HG03066 (cell line): Measurements from ENCODE around the gene ZNF230.

Source experiments
- ATAC-seq: cut with Tn5 transposase; IDR thresholded peaks from one replicate; pipeline ENCODE4 v1.9.1; 2021; ENCODE audit warnings: low read depth; ENCODE audit not compliant: unreplicated experiment

ZNF230 gene

GRCh38 chr19:44032001-44032610 lies 29.3 kb downstream of the ZNF230 start:
- no peak for ATAC-seq

- no peak for ATAC-seq
Measured at GRCh38 chr19:44042147-44042546, 39.4 kb downstream of the ZNF230 start.

DNA sequence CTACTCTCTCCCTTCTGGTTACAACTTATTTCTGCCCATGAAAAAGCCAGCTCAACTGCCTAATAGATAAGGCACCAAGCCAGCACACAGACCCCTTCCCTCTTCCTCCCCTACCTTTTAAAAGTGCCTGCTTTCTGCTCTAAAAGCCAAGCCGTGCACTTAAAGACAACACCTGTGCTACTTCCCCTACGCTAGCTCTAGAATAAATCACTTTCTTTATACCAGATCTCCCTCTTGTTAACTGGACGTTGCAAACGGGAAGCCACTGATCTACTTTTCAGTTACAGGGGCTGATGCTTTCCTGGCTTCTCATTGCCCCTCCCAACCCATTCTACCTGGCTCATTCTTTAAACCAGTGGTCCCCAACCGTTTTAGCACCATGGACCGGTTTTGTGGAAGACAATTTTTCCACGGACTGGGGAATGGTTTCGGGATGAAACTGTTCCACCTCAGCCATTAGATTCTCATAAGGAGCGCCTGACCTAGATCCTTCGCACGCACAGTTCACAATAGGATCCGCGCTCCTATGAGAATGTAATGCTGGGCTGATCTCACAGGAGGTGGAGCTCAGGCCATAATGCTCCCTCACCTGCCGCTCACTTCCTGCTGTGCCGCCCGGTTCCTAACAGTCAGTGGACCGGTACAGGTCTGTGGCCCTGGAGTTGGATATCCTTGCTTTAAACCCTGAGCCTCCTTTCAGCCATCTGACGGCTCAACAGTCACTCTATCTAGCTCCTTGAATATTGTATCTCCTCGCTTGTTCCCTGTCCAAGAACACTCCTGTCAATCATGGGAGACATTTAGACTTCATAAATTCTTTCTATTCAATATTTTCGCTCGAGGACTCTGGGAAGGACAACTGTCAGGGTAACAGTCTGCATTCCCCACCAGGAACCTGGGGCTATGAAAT lies 48.2 kb downstream of the ZNF230 start:
- peak; percentile 42 for ATAC-seq

DNA sequence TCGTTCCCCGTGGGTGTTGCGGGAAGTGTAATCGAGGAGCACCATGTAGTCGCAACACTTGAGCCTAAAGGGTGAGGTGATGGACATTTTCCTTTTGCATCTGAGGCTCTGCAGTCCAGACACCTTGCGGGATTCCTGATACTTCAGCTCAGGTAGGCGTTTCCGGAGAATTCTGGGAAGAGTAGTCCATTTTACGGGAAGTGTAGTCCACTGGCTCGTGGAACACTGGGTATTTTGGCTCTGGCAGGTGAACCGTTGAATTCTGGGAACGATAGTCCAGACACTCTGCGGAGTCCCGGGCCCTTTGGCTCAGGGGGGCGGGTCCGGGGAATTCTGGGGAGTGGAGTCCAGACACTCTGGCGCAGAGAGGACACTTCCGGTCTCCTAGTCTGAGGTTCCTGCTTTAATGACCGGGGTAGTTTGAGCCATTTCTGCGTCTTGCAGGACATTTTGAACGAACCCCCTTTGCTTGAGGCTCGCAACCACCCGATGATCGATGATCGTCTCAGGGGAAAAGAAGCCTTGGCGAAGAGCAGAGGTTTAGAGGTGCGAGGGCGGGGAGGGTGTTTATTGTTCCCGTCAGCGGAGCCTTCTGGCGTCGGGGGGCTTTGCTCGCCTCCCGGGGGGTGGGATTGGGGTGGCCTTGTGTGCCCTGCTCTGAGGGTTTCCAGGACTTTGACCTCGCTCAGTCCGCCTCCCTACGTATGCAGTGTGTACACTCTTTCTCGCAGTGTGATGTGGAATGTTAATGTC lies 49.1 kb downstream of the ZNF230 start, which contains the start of gene ZNF223:
Gene ZNF223 (plus strand): TSS at position 387 of the 753 bp plus-strand sequence. CDS start 3,141 bp downstream, outside the sequence.
- ATAC-seq = peak; percentile 65

- ATAC-seq = no peak
Measured at GRCh38 chr19:44055870-44056269, 53.1 kb downstream of the ZNF230 start.

DNA sequence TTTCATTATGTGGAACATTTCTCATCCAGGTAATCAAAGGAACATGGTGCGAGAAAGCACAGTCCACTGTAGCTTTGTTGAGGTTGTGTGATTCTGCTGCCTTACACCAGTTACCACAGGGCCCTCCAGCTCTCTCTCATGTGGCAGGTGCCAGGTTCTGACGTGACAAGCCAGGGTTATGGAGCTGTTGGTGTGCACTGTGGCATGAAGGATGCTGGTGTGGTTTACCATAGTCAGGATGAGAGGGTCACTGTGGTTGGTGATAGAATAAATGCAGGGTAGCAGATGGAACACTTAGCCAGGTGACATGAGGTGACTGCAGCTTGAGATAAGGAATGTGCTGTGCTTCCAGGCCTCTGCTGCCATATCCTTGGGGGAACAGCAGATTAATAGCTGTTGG lies 56.5 kb downstream of the ZNF230 start:
- no peak for ATAC-seq

- ATAC-seq = no peak
Measured at GRCh38 chr19:44061038-44061437, 58.3 kb downstream of the ZNF230 start.
